Measurements from ENCODE around the gene PRRT4.

Gene PRRT4

GRCh38 chr7:128394904-128395496 is 33.5 kb upstream of the PRRT4 start:
- DNase-seq, result no peak

DNA sequence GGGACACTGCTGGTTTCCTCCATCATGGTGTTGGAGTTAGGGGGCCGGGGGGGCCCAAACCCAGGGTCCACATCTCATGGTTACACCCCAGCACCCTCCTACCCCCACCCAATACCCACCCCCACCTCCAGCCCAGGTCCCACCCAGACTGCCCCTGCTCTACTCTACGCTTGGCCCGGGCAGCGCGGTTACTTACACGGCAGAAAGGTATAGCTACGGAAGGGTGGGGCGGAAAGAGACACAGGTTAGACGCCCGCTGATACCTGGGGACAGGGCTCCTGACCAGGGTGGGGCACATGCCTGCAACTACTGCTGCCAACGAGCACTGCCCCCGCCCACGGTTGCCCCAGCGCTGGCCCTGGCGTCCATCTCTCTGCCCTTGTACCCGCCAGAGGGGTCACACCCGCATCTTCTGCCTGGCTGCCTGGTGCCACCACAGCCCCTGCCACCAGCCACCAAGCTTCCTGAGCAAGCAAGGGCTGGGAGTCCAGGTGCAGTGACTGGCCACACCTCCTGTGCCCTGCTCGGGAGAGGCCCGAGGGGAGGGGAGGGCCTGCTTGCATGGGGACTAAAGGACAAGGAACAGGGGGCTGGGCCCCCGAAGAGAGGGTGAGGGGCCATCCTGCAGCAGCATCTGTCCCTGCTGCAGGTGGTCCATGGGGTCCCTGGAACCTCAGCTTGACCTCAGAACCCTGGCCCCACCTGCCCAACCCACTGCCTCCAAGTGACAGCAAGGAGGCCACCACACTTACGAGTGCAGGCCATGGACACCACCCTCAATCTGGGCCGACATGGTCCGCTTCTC is 32.2 kb upstream of the PRRT4 start:
- no peak for DNase-seq

DNA sequence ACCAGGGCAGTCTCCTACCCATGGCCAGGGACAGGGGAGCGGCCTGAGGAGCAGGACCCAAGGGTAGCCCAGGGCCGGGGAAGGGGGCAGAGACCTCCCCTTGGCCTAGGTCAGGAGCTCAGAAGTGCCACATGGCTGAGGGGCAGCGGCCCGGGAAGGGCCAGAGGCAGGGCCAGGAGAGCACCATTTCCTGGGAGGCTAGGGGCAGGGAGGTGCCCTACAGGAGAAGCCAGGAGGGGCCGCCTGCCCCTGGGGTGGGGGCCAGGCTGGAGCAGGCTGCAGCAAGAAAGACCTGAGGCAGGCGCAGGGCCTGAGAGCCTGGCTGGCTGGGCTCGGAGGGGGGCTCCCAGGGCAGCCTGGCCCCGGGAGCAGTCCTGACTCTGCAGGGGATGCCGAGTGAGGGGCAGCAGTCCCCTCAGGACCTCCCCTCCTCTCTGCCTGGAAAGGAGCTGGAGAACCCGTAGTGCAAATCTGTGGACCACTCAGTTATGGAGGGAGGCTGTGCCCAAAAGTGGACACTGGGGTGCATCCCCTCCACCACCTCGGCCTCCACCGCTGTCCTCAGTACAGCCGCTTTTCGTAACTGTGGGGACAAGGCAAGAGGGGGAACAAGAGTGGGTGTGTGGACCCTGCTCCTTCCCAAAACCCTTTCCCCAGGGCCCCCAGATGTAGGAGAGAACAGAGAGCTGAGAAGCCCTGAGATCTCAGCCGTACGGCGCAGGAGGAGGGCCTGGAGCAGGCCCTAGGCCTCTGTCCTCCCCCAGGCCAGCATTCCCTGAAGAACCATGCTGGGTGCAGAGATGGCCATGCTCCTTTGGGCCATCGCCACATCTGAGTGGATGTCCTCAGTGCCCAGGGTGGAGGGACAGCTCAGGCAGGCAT is 31.2 kb upstream of the PRRT4 start:
- DNase-seq, result no peak

DNA sequence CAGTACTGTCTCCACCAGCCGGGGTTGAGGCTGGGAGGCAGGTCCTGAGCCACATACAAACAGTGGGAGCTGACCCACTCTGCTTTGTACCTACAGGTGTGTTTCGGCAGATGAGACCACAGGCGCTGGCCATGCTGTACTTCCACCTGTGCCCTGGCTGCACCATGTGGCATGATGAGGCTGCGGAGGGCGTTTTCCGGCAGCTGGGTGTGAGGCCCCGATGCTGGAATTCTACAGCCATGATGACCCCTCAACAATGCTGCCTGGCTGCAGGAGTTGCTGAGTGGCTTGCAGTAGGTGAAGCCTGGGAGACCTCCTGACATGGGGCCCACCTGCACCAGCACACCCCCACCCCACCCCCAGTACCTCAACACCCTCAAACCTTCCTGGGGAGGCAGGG is 30.3 kb upstream of the PRRT4 start:
- DNase-seq, result no peak

DNA sequence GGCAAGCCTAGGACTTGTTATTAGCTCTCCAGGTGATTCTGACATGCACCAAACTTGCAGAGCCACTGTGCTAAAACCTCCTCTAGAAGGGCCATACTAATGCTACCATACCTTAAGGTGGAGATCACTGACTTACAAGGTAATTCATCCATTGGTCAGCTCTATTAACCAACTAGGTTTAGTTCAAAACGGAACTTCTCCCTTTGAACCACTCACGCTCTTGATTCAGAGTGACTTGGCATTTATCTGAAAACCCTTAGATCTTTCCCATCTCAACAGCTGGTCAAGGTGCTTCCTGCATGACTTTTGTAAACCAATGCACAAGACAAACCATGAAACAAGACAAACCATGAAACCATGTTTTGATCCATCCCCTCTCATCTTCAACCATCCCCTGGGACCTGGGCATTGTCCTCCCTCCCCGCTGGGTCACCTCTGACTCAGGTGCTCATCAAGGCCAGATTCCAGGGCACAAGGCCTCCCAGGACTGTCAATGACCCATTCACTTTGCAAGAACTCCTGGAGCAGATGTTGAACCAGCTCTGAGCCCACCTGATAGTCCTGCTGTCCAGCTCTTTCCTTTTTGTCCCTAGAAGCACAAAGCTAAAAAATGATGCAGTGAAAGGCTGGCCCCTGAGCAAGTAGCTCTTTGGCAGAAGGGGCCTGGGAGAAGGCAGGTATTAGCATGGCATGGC is 29.5 kb upstream of the PRRT4 start:
- no peak for DNase-seq

DNA sequence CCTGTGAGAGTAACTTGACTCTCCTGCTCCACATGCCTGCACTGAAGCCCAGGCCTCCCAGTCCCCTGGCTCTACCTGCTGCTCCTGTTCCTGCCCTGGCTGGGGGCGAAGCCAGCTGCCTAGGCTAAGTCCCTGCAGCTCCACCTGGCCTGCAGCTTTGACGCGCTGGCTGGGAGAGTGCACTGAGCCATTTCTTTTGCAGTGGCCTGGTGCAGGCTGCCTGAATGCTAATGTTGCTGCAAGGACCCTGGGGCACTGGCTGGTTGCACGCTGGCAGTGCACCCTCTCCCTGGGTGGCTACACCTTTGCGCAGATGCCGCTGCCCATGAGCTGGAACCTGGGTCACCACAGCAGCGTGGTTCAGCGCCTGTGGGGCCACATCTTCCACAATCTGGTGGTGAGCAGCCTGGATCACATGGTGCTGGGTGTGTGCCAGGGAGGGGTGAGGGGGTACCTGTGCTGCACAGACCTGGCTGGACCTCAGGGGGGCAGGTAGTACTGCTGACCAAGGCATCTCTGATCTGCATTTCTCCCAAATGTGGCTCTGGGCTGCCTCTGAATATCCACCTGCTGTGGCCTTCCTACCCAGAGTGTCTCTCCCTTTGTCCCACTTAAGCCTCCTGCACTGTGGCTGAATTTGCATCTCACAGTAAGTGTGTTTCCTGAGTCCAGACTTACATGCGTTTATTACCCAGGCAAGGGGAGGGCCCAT is 28.3 kb upstream of the PRRT4 start:
- no peak for DNase-seq

DNA sequence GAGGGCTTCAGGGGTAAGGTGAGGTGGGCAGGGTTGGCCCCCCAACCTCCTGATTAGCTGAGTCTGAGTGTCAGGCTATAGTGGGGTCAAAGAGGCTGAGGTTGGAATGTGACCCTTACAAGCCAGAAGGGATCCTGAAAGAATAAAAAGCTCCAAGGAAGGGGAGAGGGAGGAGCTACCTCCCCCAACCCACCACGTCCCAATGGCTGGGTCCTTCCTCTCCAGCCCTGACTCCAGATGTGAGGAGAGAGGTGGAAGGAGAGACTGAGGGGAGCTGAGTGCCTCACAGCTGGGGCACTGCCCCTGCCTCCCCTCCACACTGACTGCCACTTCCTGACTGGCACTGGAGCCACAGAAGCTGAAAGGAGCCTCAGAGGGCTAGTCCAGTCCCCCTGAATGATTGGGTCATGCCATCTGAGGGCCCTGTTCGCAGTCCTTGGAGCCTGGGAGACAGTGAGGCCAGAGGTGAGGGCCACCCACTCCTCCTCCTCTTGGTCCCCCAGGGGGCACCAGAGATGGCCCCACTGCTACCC is 27.7 kb upstream of the PRRT4 start:
- DNase-seq, result no peak

DNA sequence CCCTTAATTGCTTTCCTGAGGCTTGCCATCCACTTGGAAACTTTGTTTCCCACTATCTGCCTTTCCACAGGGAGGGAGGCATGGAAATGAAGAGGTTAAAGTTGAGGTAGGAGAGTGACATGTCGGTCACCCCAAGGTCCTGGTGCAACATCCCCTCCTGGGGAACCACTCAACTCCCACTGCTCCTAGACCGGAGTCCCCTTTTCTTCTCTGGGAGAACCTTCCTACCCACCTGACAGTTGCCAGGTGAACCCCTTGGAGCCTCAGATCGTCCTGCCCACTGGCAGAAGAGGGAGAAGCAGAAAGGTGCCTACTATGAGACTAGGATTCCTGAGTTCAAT is 26.6 kb upstream of the PRRT4 start:
- no peak for DNase-seq

DNA sequence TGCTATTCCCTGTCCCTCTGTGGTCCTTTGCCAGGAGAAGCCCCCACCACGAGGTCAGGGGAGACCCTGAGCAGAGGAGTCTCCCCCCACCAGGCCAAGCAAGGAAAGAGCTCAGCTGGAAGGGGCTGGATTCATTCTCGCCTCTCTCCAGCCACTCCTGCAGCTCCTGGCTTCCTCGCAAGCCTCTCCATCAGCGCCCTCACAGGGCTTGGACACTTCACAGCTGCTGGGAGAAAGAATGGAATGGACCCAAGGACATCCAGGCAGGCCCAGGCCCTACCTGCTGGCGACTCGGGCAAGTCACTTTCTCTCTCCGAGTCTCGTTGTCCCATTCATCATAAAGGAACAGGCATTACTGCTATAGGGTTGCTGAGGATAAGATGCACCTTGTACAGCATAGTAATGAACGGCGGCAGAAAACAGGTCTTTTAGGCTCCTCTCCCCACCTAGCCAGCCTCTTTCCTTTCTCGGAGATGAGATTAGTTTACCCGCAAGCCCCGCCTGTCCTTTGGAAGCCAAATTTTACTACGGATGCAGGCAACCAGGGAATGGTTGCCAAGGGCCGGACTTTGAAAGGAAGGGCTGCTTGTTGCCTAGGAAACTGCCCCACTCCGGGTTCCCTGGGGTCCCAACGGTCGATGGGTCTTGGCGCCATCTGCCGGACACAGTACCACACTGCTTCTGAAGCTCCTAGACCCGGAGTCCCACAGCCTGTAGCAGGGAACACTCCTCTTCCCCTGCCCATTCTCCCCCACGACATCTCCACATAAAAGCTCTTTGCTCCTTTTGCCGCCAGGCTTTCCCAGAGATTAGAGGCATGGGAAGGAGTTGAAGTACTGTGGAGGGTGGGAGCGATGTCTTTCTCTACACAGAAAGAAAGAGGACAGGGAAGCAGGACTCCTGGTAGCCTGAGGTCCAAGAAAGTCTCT is 26.0 kb upstream of the PRRT4 start:
- DNase-seq, result peak; percentile 77 to 80

GRCh38 chr7:128385988-128386925 is 24.8 kb upstream of the PRRT4 start:
- DNase-seq, result no peak

GRCh38 chr7:128384726-128385125 is 23.2 kb upstream of the PRRT4 start:
- DNase-seq, result no peak

DNA sequence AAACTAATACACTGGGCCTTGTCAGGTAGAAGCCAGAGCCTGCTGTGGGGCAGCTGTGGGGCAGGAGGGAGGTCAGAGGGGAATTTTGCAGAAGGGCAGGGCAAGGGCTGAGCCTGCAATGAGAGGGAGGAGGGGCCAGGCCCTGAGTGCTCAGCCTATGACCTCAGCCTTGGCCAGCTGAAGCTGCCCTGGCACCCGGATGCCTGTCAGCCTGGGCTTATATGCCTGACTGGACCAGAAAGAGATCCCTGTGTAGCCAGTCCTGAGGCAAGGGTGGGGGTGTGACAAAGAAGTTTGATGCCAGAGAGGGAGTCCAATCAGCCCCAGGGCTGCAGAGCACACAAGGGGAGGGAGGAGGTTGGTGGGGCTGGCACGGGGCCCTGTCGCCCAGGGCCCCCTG is 22.3 kb upstream of the PRRT4 start:
- no peak for DNase-seq

DNA sequence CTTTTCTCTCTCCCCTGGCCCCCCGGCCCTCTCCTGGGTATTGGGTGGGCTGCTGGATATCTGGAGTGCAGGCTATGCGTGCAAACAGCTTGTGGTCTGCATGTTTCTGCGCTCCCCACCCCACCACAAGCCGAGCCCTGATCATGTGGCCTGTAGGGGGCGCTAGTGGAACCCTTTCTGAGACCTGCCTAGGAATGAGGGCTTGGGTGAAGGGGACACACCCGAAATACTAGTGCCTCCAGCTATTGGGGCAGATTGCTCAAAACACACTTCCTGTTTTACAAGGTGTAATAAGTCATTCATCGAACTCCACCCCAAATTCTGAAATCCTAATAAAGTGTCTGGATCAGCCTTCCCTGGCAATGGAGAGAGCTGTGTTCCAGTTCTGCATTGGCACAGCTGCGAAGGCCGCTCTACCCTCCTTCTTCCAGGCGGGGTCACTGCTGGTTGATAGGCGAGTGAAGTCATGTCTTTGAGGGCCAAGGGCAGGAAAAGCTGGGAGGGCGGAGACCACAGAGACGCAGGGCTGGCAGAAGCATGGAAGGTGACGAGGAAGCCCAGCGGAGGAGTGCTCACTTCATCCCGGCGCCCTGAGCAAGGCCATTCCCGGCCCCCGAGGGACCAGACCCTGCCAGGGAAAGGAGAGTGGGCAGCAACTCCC is 19.8 kb upstream of the PRRT4 start:
- peak; percentile 55 to 68 for DNase-seq

GRCh38 chr7:128380483-128381106 is 19.1 kb upstream of the PRRT4 start:
- no peak for DNase-seq

DNA sequence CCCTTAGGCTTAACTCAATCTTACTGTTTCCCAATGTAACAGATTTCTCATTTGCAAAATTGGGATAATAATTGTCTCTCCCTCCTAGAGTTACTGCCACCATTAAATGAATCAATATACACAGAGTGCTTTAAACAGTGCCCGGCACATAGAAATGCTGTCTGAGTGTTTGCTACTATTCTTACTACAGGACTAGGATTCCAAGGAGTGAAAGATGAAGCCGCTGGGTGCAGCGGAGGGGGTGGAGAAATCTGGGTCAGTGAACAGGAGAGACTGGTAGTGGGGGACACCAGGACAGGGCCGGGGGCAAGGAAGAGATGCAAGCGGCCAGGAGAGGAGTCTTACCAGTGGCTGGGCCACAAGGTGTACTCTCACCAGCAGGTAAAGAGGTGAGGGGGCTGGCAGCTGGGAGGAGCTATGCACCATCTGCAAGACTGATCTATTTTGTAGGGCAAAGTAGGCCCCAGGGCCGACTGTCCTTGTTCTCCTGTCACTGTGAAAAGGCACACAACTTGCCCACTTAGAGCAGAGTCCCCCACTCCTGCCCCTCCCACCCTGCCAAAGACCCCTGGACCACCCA is 18.5 kb upstream of the PRRT4 start:
- DNase-seq, result no peak

GRCh38 chr7:128378637-128379036 is 17.1 kb upstream of the PRRT4 start:
- no peak for DNase-seq

DNA sequence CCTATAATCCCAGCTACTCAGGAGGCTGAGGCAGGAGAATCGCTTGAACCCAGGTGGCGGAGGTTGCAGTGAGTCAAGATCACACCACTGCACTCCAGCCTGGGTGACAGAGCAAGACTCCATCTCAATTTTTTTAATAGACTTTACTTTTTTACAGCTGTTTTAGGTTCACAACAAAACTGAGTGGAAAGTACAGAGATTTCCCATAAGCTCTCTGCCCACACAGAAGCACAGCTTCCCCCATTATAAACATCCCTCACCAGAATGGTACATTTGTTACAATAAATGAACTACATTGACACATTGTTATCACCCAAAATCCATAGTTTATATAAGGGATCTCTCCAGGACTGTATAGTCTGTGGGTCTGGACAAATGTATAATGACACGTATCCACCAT is 14.6 kb upstream of the PRRT4 start:
- no peak for DNase-seq

DNA sequence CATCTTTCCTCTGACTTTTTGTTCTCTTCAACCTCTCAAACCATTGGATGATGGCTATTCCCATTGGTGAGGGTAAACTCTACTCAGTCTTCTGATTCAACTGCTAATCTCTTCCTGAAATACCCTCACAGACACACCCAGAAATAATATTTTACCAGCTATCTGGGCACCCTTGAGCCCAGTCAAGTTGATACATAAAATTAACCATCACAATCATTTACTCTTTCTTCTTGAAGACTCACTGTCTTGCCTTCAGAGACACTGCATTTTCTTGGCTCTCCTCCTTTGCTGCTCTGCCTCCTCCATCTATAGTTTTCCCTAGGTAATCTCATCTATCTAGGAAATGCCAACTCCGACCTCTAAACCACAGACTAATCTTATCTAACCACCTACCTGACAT is 12.6 kb upstream of the PRRT4 start:
- DNase-seq, result no peak

- DNase-seq, result no peak
Measured at GRCh38 chr7:128373606-128374005, 12.1 kb upstream of the PRRT4 start.

All from stimulated activated CD4-positive, alpha-beta T cell treated with anti-CD3 and anti-CD28 coated beads, Interleukin-2, amount 100 ng/mL, for 24 hours (primary cell).